Umbilical cord (tissue), 2 donors: ENCODE results near the gene CDC42EP2. TPM values are rescaled to one million over a fixed set of nuclear protein-coding genes. Genes with fewer than 3 reads are reported as not detected.

Experiments
- DNase-seq: peaks from one replicate; pipeline ENCODE4 v3.0.0-alpha.2; 2015; ENCODE audit warnings: low spot score
- total RNA-seq: library from RNA; depleted of rRNA; stranded (reverse); fragments of >200 nt; gene quantifications from one replicate; pipeline ENCODE4 v1.2.3, GENCODE V29; 2014; ENCODE audit warnings: low replicate concordance; ENCODE audit not compliant: insufficient read depth

CDC42EP2 gene
- total RNA-seq, 1 donor from 2014 or later, result 8.4 TPM

- peak; percentile 64 for DNase-seq
Observed at GRCh38 chr11:65297026-65297672, 17.5 kb upstream of the CDC42EP2 start.

- peak; percentile 90 for DNase-seq
Observed at GRCh38 chr11:65298131-65298535, 16.5 kb upstream of the CDC42EP2 start.

GRCh38 chr11:65298655-65299179, 15.9 kb upstream of the CDC42EP2 start:
- DNase-seq, result peak; percentile 92

GRCh38 chr11:65300621-65301275, 13.9 kb upstream of the CDC42EP2 start:
- DNase-seq, result no peak

- DNase-seq, result peak; percentile 86
Observed at GRCh38 chr11:65301491-65302329, 13.0 kb upstream of the CDC42EP2 start.

- no peak for DNase-seq
Observed at GRCh38 chr11:65303555-65303954, 11.1 kb upstream of the CDC42EP2 start.

- no peak for DNase-seq
Observed at GRCh38 chr11:65304110-65304509, 10.6 kb upstream of the CDC42EP2 start.

GRCh38 chr11:65304613-65305012, 10.1 kb upstream of the CDC42EP2 start:
- no peak for DNase-seq

- no peak for DNase-seq
Observed at GRCh38 chr11:65305501-65306268, 9.0 kb upstream of the CDC42EP2 start.

GRCh38 chr11:65307298-65308229, 7.1 kb upstream of the CDC42EP2 start:
- no peak for DNase-seq

GRCh38 chr11:65308281-65308891, 6.3 kb upstream of the CDC42EP2 start:
- no peak for DNase-seq

- no peak for DNase-seq
Observed at GRCh38 chr11:65309006-65309405, 5.7 kb upstream of the CDC42EP2 start.

GRCh38 chr11:65310215-65310614, 4.5 kb upstream of the CDC42EP2 start:
- peak; percentile 60 for DNase-seq

- no peak for DNase-seq
Observed at GRCh38 chr11:65310736-65311135, 3.9 kb upstream of the CDC42EP2 start.

GRCh38 chr11:65311170-65311678, 3.4 kb upstream of the CDC42EP2 start:
- no peak for DNase-seq

GRCh38 chr11:65315204-65315865, 669 bp downstream of the CDC42EP2 start:
- peak; percentile 84 for DNase-seq

GRCh38 chr11:65315866-65316226, 1.2 kb downstream of the CDC42EP2 start:
- DNase-seq, result no peak

- peak; percentile 86 for DNase-seq
Observed at GRCh38 chr11:65316227-65317024, 1.8 kb downstream of the CDC42EP2 start.
